GM23338 (cell line): ENCODE results near the gene NTF3. TPM values are rescaled to one million over a fixed set of nuclear protein-coding genes. Genes with fewer than 3 reads are reported as not detected.

Experiments
- ATAC-seq: fragments of 200-7000 bp; cut with Tn5 transposase; 3 replicates; pipeline ENCODE4 v1.9.1; 2020
- DNase-seq: peaks from one replicate; pipeline ENCODE4 v3.0.0-alpha.2; 2015; ENCODE audit warnings: low spot score
- H2AFZ ChIP-seq: fragments of 200-600 bp; sonication (generic); 2 replicates; pipeline ENCODE4 v1.8.0; 2016; ENCODE audit warnings: antibody characterized with exemption, mild to moderate bottlenecking, moderate library complexity
- H3F3A ChIP-seq: fragments of 200-600 bp; sonication (generic); replicated peaks from 2 replicates; pipeline ENCODE4 v1.8.0; 2017; ENCODE audit warnings: antibody characterized with exemption, mixed run types, low read depth
- H3K27ac ChIP-seq: fragments of 200-600 bp; sonication (generic); 2 replicates; pipeline ENCODE4 v1.6.1; 2016; ENCODE audit warnings: low read depth
- H3K27me3 ChIP-seq: fragments of 200-600 bp; sonication (generic); 2 replicates; pipeline ENCODE4 v1.8.0; 2016; ENCODE audit warnings: mild to moderate bottlenecking, mixed run types, moderate library complexity; ENCODE audit not compliant: insufficient read depth
- H3K36me3 ChIP-seq: fragments of 200-600 bp; sonication (generic); 2 replicates; pipeline ENCODE4 v1.8.0; 2016; ENCODE audit warnings: mild to moderate bottlenecking; ENCODE audit not compliant: insufficient read depth
- H3K4me1 ChIP-seq: fragments of 200-600 bp; sonication (generic); 2 replicates; pipeline ENCODE4 v1.8.0; 2016; ENCODE audit warnings: mild to moderate bottlenecking, moderate library complexity; ENCODE audit not compliant: insufficient read depth
- H3K4me2 ChIP-seq: fragments of 200-600 bp; sonication (generic); 2 replicates; pipeline ENCODE4 v1.7.1; 2017; ENCODE audit warnings: mixed run types
- H3K4me3 ChIP-seq: fragments of 200-600 bp; sonication (generic); 2 replicates; pipeline ENCODE4 v1.6.1; 2016; ENCODE audit warnings: mixed run types
- H3K79me2 ChIP-seq: fragments of 200-600 bp; sonication (generic); replicated peaks from 2 replicates; pipeline ENCODE4 v1.8.0; 2017; ENCODE audit warnings: mild to moderate bottlenecking; ENCODE audit not compliant: insufficient read depth
- H3K9me2 ChIP-seq: fragments of 200-600 bp; sonication (generic); 2 replicates; pipeline ENCODE4 v1.8.0; 2017; ENCODE audit not compliant: insufficient read depth
- H4K20me1 ChIP-seq: fragments of 200-600 bp; sonication (generic); replicated peaks from 2 replicates; pipeline ENCODE4 v1.8.0; 2017; ENCODE audit warnings: mild to moderate bottlenecking; ENCODE audit not compliant: insufficient read depth
- H3K27ac Mint-ChIP-seq: 2 replicates; pipeline ENCODE4 v1.8.0; 2020; ENCODE audit warnings: inconsistent platforms, mild to moderate bottlenecking, moderate library complexity, mixed read lengths
- H3K27me3 Mint-ChIP-seq: 3 replicates; pipeline ENCODE4 v1.8.0; 2022; ENCODE audit warnings: low read depth, mild to moderate bottlenecking, moderate library complexity, mixed read lengths, inconsistent platforms; ENCODE audit not compliant: insufficient read depth, poor library complexity
- H3K36me3 Mint-ChIP-seq: 3 replicates; pipeline ENCODE4 v1.8.0; 2021; ENCODE audit warnings: low read depth, mild to moderate bottlenecking, inconsistent platforms, moderate library complexity, mixed read lengths
- H3K4me1 Mint-ChIP-seq: 3 replicates; pipeline ENCODE4 v1.8.0; 2020; ENCODE audit warnings: mild to moderate bottlenecking, inconsistent platforms, mixed read lengths
- H3K4me3 Mint-ChIP-seq: 3 replicates; pipeline ENCODE4 v1.8.0; 2021; ENCODE audit warnings: moderate library complexity, mild to moderate bottlenecking, inconsistent platforms, mixed read lengths
- H3K9me3 Mint-ChIP-seq: 3 replicates; pipeline ENCODE4 v1.8.0; 2020; ENCODE audit warnings: moderate library complexity, mild to moderate bottlenecking, inconsistent platforms, mixed read lengths
- CREB1 ChIP-seq: fragments of 250-450 bp; sonication (Bioruptor Pico); IDR thresholded peaks from 2 replicates; pipeline ENCODE4 v1.5.0; 2020; ENCODE audit warnings: low read depth, mild to moderate bottlenecking, moderate library complexity
- ETS1 ChIP-seq: IDR thresholded peaks from 2 replicates; pipeline ENCODE4 v1.6.1; 2016; ENCODE audit warnings: antibody characterized with exemption
- EZH2phosphoT487 ChIP-seq: fragments of 200-600 bp; sonication (generic); IDR thresholded peaks from one replicate; pipeline ENCODE4 v1.8.1; 2018; ENCODE audit warnings: antibody characterized with exemption; ENCODE audit not compliant: unreplicated experiment
- NANOG ChIP-seq: IDR thresholded peaks from 2 replicates; pipeline ENCODE4 v1.6.1; 2016; ENCODE audit warnings: antibody characterized with exemption, borderline replicate concordance
- REST ChIP-seq: IDR thresholded peaks from one replicate; pipeline ENCODE4 v1.6.1; 2018; ENCODE audit warnings: antibody characterized with exemption; ENCODE audit not compliant: unreplicated experiment
- ZNF114 ChIP-seq: fragments of 250-450 bp; sonication (Bioruptor Pico); IDR thresholded peaks from 2 replicates; pipeline ENCODE4 v1.5.0; 2020; ENCODE audit warnings: mild to moderate bottlenecking, moderate library complexity
- ZNF331 ChIP-seq: fragments of 250-450 bp; sonication (Bioruptor Pico); IDR thresholded peaks from 2 replicates; pipeline ENCODE4 v1.5.0; 2020; ENCODE audit warnings: low read depth, mild to moderate bottlenecking, moderate library complexity
- ZNF462 ChIP-seq: fragments of 250-450 bp; sonication (Bioruptor Pico); IDR thresholded peaks from 2 replicates; pipeline ENCODE4 v1.5.0; 2020; ENCODE audit warnings: mild to moderate bottlenecking, moderate library complexity
- polyA plus RNA-seq: library from polyadenylated mRNA; unstranded; fragments of >200 nt; fragmentation: Nextera tagmentation; extraction: Ambion mirVana; gene quantifications from 2 replicates; pipeline ENCODE4 v1.2.1, GENCODE V29; 2016
- total RNA-seq: library from RNA; depleted of rRNA; stranded (reverse); fragments of >200 nt; shearing (Covaris generic); gene quantifications from 2 replicates; pipeline ENCODE4 v1.2.3, GENCODE V29; 2014

The NTF3 gene
- total and polyA plus RNA-seq, 2 experiments from 2014 or later, result 1.2 TPM; not detected in 1

DNA sequence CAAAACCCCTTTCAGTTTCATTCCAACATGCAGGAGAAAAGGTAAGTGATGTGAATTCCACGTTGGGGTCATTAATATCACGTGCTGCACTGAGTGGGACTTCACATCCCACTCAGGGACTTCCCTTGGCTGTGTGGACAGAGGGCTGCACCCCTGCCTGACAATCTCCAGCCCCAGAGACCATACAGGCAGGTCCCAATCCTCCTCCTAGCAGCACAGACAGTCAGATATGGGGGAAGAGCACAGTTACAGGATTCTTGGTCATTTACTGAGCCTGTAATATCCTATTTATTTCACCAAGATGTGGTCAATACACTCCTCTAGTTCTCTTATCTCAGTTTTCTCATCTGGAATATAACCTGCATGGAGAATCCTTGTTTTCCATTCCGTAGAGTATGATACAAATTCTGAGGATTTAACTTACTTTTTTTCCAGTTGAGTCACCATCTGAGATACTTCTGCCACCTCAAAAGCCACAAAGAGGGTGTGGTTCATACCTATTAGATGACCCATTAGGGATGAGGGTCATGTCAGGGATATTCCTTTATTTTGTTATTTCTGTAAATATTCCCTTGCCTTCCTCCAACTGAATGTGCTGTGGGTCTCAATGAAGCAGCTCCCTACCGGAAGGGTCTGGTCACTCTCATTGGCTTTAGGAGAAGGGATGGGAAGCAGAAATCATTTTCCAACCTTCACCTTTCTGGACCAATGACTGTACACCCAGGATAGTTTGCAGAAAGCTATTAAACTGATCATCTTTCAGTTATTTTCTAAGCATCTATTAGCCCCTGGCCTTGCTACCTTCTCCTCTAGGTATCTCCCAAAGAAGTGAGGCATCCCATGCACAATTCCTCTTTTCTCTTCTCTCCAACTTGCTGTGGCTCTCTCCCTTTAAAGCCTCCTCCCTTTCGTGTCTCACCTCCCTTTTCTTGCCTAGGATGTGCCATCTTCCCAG is 43.0 kb upstream of the NTF3 start:
- peaks cover 3% of the 10 kb centered on the region; the same call in 1 of the 2 replicates for H3K9me2 ChIP-seq

GRCh38 chr12:5390174-5390799 is 41.6 kb upstream of the NTF3 start:
- Histone ChIP-seq H3K4me1 (no peaks in the 10 kb centered on the region), H3K27me3 (no peaks in the 10 kb centered on the region), H3K36me3 (no peaks in the 10 kb centered on the region), H3K27ac (no peak overlapping the region), H3K4me2 (no peak overlapping the region), H2AFZ (no peak overlapping the region), H4K20me1 (no peaks in the 10 kb centered on the region; the same call in 1 of the 2 replicates), H3K79me2 (no peaks in the 10 kb centered on the region), H3K4me3 (no peak overlapping the region), H3K9me2 (peaks cover 3% of the 10 kb centered on the region; the same call in 1 of the 2 replicates), H3F3A (no peaks in the 10 kb centered on the region)
- H3K4me3 Mint-ChIP-seq, result no peak overlapping the region
- H3K27ac Mint-ChIP-seq, result no peak overlapping the region
- peaks cover 5% of the 10 kb centered on the region for H3K27me3 Mint-ChIP-seq
- H3K9me3 Mint-ChIP-seq, result no peaks in the 10 kb centered on the region
- ATAC-seq, result no peak
- H3K36me3 Mint-ChIP-seq, result no peaks in the 10 kb centered on the region
- DNase-seq, result no peak
- H3K4me1 Mint-ChIP-seq, result peaks cover under 1% of the 10 kb centered on the region; the same call in 2 of the 3 replicates
- TF ChIP-seq EZH2phosphoT487 (no peak), NANOG (no peak), ZNF462 (no peak), ETS1 (no peak), REST (no peak), CREB1 (CRISPR knock-in tag) (no peak), ZNF114 (no peak), ZNF331 (no peak)

More for the DNA sequence above, 43.0 kb upstream of the NTF3 start:
- Histone ChIP-seq H3K4me1 (no peaks in the 10 kb centered on the region), H3K27me3 (no peaks in the 10 kb centered on the region), H3K79me2 (no peaks in the 10 kb centered on the region), H3K4me2 (no peak overlapping the region), H4K20me1 (no peaks in the 10 kb centered on the region; the same call in 1 of the 2 replicates), H3K27ac (no peak overlapping the region), H2AFZ (no peak overlapping the region), H3F3A (no peaks in the 10 kb centered on the region), H3K36me3 (no peaks in the 10 kb centered on the region), H3K4me3 (no peak overlapping the region)
- Mint-ChIP-seq H3K36me3 (no peaks in the 10 kb centered on the region), H3K9me3 (no peaks in the 10 kb centered on the region), H3K27ac (no peak overlapping the region), H3K4me3 (no peak overlapping the region), H3K27me3 (peaks cover 6% of the 10 kb centered on the region), H3K4me1 (peaks cover 8% of the 10 kb centered on the region)
- DNase-seq, result no peak
- TF ChIP-seq NANOG, result no peak
- ATAC-seq, result no peak
